NOMO-1 (cell line): ENCODE measurements around the gene CALHM6.

Source experiments
- DNase-seq, 2 experiments: peaks; one replicate each; lab custom pipeline; 2025; ENCODE audit not compliant: unreplicated experiment in 2 of 2; lab: John Stamatoyannopoulos, UW

The CALHM6 gene

DNA sequence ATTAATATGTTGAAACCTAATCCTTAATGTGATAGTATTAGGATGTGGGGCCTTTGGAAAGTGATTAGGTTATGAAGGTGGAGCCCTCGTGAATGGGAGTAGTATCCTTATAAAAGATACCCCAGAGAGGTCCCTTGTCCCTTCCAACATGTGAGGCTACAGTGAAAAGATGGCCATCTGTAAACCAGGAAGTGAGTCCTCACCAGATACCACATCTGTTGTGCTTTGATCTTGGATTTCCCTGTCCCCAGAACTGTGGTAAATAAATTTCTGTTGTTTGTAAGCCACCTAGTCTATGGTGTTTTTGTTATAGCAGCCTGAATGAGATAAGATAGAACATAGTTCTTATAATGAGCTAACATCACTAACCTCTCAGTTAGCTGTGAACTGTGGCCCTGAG is 16.6 kb upstream of the CALHM6 start:
- no peak for DNase-seq

DNA sequence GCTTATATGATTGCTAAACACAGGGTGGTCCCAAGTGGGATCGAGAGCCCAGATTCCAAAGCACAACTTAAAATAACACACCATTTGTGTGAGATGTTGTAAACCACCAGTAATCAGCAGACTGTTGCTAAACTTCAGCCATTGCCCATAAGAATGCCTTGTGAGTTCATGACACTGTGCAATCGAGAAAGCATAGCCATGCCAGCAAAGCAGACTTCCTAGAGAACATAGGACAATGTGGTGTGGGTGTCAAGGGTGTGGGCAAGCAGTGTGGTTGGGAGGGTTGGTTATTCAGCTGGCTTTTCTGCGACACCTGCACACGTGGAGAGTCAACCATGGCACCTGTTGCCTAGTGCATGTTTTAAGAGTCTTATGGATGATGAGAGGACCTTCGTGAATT is 16.1 kb upstream of the CALHM6 start:
- DNase-seq, result no peak

DNA sequence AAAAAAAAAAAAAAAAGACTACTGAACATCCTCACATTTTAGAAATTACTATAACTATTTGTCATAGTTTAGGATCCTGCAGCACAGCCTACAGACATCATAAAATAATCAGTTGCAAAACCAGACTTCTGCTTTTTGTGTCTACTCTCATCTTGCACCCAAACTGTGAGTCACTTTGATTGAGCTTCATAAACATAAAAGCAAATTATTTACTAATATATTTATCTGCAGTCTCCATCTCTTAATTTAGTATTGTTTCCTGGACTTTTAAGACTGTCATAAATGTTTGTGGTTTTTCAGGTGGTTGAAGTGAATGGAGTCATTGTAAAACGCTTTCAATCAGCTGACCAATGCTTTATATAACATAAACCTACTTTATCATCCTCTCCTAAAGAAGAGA is 14.8 kb upstream of the CALHM6 start:
- DNase-seq, result peak; percentile 56 to 90

DNA sequence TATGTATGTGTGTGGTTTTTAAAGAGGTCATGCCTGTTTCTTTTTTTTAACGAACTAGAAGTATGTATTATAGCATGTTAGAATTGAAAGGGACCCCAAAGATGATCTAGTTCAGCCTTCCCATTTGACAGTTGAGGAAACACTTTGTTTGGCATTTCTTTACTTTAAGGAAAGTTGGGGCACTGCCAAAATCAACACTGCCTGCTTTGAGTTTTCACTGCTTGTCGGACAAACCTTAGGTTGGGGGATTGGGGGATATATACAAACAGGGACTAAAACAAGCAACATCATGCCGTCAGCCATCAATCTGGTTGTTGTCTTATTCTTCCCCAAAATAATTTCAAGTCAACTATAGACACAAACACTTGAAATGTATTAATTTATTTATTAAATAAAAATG is 14.1 kb upstream of the CALHM6 start:
- no peak for DNase-seq

DNA sequence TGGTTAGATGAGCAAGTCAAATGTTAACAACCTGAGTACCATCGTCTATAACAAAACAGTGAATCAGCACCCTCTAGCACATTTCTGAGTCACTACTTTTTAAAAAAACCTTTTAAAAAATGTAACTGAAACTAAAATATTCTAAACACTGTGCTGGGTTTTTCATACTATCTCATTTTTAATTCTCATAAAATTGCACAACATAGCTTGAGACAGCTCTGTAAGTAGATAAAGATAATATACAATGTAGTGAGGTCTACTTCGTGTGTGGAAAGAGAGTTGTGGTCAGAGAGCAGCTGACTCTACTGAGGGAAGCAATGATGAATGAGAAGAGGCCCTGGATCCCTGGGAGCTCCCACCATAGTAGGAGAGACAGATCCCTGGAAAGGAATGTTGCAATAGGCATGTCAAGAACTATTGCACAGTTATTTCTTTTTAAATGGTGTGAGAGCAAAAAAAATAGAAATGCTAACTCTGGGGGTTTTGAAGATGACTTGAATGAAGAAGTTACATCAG is 13.6 kb upstream of the CALHM6 start:
- DNase-seq, result peak; percentile 49 to 86

DNA sequence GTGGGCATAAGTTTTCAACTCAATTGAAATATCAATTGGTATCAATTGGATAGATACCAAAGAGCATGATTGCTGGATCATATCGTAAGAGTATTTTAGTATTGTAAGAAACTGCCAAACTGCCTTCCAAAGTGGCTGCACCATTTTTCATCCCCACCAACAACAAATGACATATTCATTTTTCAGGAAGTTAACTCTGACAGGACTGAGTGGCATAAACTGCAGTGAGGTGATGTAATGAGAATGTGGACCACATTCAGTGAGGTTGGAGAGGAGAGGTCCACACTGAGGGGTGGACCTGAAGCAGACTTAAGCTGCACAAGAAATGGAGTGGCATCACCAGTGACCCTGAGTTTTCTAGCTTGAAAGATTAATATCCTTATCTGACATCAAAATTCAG is 11.6 kb upstream of the CALHM6 start:
- DNase-seq, result no peak

DNA sequence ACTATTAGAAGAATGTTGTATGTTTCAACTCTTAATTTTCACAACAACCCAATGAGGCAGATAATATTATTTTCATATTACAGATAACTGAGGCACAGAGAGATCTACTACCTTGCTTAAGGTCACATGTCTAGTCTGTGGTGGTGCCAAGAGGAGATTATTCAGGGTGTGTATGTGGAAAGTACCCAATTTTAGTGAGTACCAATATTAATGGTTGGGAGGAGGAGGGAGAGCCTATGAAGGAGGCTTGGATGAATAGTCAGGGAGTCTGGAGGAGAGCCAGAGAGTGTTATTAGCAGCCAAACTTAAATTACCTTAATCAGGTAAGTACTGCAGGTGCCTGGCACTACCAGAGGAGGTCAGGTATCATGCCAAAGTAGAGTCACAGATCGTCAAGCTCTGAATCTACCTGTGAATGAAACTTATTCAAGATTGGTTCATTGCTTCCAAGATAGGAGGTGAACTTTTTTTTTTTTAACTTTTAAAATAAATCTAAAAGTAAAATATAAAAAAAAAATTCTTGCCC is 10.9 kb upstream of the CALHM6 start:
- DNase-seq, result no peak

DNA sequence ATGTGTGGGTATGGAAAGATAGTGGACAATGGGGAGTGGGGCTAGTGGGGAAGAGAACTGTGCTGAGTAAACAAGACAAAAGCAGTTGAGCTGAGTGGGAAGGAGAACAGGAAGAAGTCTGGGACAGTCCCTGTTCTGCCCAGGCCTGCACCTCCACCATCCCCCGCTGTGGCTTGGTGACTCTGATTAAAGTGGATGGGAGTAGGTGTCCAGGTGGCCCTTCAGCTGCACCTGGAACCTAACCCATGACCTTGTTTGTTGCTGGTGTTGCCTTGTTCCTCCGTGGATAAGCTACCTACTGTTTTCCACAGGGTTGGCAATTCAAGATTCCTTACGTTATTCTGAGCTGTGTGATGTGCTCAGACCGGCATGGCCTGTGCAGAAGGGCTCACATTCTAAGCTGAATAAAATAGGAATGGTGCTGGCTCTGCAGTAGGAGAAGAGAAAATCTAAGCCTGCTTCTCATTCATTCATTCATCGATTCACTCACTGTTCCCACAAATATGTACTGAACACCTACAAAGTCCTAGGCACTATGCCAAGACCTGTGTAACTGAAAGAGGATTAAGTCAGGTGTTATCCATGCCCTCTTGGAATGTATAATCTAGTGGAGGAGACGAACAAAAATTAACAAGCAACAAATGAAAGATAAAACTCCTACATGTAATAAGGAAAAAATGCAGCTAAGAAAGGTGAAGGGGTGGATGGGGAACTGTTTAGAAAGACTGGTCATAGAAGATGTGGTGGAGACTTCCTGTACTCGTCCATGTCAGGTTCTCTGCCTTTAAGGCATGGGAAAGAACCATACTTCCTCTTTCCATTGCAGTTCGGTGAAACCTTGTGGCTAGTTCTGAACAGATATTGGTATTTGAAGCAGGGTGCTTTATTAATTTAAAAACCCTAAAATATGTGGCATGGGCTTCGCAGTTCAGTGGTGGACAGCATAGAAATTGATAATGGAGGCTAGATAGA is 10.1 kb upstream of the CALHM6 start:
- peak; percentile 43 to 91 for DNase-seq

DNA sequence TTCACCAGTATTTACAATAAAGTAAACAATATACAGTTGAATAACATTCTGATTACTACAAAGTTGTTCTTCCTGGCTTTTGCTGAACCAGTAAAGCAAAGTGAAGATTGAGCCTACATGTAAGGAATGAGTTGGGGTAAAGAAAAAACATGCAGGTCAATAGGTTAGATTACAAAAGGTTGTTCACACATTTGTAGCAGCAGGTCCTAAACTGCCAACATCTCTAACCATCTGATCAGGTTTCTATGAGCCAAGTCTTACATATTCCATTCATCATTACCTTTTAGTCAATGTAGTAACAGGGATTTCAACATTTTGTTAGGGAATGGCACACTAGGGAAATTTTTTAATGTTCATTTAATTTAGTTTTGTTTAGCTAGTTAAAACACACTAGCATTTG is 9.3 kb upstream of the CALHM6 start:
- no peak for DNase-seq

DNA sequence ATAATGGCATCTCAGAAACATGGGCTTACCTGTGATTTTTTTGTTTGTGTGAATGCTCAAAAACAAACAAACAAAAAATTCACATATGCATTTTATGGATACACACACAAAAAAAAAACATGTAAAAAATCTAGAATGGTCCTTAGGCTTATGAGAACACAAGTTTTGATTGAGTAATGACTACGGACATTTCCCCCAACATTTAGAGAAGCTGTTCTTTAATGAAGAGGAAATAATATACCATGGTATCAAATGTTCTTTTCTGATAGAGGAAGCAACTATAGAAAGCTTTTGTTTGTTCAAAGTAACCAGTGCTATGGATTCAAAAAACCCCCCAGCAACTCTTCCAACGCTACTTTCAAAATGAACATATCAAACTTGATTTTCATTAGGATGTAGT is 8.6 kb upstream of the CALHM6 start:
- DNase-seq, result no peak

DNA sequence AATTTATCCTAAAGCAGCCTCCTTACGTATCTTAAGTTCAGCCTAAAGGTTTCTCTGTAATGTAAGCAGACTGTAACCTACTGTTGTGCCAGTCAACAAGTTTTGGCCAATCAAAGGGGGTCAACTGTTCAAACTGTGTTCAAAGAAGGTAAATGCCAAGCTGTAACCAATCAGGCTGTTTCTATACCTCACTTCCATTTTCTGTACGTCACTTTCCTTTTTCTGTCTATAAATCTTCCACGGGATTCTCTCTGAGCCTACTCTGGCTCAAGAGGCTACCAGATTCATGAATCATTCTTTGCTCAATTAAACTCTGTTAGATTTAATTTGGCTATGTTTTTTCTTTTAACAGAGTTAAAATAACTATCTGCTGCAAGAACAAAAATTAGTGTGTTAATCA is 5.1 kb upstream of the CALHM6 start:
- no peak for DNase-seq

DNA sequence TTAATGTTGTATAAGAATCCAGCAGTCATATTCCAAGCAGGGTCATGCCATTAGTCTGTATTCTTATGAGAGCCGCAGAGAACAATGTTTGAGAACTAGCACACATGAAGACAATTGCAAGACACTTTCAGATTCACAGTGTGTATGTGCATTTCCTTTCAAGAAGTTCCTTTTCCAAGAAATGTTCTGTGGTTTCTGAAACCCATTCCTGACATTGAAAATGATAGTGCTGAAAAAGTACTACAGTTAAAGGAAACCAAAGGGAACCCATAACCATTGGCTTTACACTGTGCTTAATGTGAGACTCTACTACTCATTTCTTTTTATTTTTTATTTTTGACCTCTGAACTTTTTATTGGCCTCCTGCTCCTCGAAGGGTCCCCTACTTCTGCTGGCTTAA is 4.2 kb upstream of the CALHM6 start:
- DNase-seq, result no peak

DNA sequence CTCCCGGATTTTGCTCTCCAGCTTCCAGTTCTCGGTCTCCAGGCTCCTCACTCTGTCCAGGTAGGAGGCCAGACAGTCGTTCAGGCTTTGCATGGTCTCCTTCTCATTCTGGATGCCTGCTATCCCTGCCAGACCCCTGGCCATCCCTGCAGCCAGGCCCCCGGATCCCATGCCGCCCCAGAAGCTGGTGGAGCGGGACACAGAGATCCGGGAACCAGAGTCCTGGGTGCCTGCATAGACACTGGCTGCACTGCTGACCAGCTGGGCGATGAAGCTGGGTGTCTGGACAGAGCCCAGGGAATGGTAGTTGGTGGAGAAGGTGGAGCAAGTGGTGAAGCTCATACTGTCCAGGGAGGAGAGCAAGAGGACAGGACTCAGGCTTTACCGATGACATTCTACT is 2.9 kb upstream of the CALHM6 start:
- no peak for DNase-seq

DNA sequence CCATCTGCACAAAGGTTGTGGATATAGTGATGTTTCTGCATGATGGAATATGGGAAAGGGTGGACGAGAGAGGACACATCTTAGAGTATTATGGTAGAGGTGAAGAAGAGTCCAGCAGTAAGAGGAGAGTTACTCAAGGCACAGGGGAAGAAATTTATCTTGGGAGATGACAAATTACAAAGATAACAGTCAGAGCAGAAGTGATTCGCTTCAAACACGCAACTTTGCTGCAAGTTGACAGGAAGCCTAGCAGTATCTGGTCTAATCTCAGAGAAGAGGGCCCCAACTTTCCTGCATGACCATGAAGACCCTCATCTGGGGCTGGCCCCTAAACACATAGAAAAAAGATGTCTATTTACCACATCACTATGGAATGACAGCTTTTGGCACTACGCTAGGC is 1.2 kb upstream of the CALHM6 start:
- no peak for DNase-seq

DNA sequence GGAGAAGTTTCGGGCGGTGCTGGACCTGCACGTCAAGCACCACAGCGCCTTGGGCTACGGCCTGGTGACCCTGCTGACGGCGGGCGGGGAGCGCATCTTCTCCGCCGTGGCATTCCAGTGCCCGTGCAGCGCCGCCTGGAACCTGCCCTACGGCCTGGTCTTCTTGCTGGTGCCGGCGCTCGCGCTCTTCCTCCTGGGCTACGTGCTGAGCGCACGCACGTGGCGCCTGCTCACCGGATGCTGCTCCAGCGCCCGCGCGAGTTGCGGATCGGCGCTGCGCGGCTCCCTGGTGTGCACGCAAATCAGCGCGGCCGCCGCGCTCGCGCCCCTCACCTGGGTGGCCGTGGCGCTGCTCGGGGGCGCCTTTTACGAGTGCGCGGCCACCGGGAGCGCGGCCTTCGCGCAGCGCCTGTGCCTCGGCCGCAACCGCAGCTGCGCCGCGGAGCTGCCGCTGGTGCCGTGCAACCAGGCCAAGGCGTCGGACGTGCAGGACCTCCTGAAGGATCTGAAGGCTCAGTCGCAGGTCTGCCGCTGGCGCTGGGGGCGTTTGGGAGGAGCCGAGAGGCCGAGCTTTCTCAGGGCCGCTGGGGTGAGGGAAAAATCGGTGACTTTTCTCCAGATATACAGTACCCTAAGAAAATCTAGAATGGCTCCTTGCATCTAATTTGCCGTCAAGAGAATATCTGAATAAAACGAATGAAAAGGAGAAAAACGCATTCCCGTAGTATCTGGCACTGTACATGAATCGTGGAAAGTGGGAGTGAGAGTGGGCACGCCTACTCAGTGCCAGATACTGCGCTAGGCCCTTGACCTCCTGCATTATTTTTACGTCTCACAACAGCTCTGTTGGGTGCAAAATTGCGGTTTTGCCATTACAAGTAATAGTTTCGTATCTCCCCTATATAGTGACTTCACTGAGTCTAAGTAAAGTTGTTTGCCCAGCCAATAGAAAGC is 1.0 kb downstream of the CALHM6 start:
- peak; percentile 45 to 63 for DNase-seq

DNA sequence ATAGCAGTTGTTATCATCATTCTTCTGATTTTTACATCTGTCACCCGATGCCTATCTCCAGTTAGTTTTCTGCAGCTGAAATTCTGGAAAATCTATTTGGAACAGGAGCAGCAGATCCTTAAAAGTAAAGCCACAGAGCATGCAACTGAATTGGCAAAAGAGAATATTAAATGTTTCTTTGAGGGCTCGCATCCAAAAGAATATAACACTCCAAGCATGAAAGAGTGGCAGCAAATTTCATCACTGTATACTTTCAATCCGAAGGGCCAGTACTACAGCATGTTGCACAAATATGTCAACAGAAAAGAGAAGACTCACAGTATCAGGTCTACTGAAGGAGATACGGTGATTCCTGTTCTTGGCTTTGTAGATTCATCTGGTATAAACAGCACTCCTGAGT is 2.1 kb downstream of the CALHM6 start:
- DNase-seq, result no peak

DNA sequence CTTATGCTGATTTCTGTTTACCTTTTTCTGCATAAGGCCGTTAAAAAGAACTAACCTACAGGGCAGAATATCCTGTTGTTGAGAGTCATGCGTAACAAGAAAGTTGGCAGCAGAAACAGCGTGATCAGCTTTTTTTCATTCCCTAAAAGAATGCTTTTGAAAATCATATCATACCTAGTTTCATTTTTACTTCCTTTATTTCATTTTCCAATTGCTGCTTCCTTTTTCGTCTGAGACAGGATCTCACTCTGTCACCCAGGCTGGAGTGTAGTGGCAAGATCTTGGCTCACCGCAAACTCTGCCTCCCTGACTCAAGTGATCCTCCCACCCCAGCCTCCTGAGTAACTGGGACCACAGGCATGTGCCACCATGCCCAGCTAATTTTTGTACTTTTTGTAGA is 4.1 kb downstream of the CALHM6 start:
- DNase-seq, result peak; percentile 48 to 83

DNA sequence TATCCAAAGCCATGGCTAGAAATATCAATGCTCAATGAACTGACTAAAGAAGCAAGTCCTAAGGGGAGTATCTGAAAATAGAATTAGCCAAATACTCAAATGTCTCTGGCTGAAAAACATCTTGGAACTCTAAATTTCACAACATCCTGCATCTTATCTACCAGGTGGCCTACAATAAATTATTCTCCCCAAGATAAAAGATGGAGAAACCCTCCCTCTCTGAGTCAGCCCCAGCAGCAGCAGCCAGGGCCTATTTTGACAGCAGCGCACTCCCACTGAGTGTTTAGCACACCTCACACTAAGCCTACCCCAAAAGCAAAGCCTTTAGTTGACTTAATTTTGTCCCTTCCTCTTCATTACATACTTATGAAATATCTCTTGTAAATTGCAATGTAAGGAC is 5.9 kb downstream of the CALHM6 start:
- DNase-seq, result no peak

DNA sequence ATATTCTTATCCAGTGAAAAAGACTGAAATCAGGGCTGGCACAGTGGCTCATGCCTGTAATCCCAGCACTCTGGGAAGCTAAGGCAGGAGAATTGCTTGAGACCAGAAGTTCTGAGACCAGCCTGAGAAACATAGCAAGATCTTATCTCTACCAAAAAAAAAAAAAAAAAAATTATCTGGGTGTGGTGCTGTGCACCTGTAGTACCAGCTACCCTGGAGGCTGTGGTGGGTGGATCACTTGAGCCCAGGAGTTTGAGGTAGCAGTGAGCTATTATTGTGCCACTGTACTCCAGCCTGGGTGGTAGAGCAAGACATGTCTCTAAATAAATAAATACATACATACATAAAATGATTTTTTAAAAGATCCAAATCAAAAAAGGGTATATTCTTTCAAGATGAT is 6.3 kb downstream of the CALHM6 start:
- no peak for DNase-seq

DNA sequence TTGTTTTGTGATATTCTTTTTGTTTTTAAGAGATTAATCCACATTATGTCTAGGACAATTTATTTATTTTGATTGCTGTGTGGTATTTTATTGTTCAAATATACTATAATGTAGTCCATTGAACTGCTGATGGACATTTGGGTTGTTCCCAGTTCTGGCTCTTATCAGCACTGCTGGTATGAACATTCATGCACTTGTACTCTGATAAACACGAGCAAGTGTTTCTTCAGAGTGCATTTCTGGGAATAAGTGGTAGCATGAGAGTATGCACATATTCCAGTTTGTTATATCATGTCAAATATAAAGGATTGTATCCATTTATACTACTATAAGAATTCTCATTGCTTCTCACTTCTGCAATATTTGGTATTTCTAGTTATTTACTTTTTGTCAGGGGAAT is 7.1 kb downstream of the CALHM6 start:
- no peak for DNase-seq

DNA sequence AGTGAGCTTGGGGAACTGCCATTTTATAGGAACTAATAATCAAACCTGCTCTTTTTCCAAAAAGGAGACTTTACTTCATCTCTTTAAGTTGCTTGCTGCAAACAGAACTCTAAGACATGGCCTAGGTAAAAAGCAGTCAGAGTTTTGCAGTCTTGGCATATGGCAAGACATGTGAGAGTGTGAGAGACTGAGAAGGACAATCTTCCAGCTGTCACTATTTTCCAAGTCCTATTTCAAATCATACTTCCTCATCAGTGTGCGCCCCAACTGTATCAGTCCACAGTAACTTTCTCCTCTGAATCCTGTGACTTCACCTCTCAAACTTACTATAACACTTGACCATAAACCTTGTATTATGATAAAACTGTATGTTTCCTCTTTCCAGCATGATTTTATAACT is 10.4 kb downstream of the CALHM6 start:
- DNase-seq, result no peak
